ENCODE measurements around the gene SLC35F1. TPM values are rescaled to one million over a fixed set of nuclear protein-coding genes. Genes with fewer than 3 reads are reported as not detected.

SLC35F1 gene
- total and polyA plus RNA-seq, 4 donors: 0.01 to 0.09 (median 0.08) TPM; not detected in 1

GRCh38 chr6:117951783-117952182, 44.7 kb downstream of the SLC35F1 start:
- H3K9ac ChIP-seq (ENCODE audit: low read depth in 1 of 2, low read length in 2 of 2): no peak overlapping the region
- no peak for DNase-seq (ENCODE audit: low spot score)
- no peaks in the 10 kb centered on the region for H3K27me3 ChIP-seq (ENCODE audit: control insufficient read depth in 4 of 4, insufficient read depth in 4 of 4, low read length in 3 of 4)
- WGBS: 34% methylated on average over 3 of the region's 3 CpGs
- no peaks in the 10 kb centered on the region for H3K4me1 ChIP-seq (ENCODE audit: control insufficient read depth in 4 of 4, insufficient read depth in 4 of 4, low read length in 3 of 4)
- no peak overlapping the region for H3K4me3 ChIP-seq (ENCODE audit: low read depth in 1 of 3, low read length in 3 of 3)
- TF ChIP-seq HNF4G (IDR thresholded peaks at IDR 0.05) (no peak), GABPA (IDR thresholded peaks at IDR 0.05 in 1 of 2, conservative IDR thresholded peaks at IDR 0.05 in 1 of 2) (no peak), TAF1 (conservative IDR thresholded peaks at IDR 0.05) (no peak), CTCF (IDR thresholded peaks at IDR 0.05; ENCODE audit: low read depth, low read length, missing input control) (no peak)
- no peaks in the 10 kb centered on the region for H3K9me3 ChIP-seq (ENCODE audit: control insufficient read depth in 4 of 4, low read length in 3 of 4)
- H3K36me3 ChIP-seq (ENCODE audit: control insufficient read depth in 4 of 4, insufficient read depth in 3 of 4, low read depth in 1 of 4, low read length in 3 of 4): no peaks in the 10 kb centered on the region
- no peak overlapping the region for H3K27ac ChIP-seq (ENCODE audit: low read depth in 1 of 2, low read length in 2 of 2)

DNA sequence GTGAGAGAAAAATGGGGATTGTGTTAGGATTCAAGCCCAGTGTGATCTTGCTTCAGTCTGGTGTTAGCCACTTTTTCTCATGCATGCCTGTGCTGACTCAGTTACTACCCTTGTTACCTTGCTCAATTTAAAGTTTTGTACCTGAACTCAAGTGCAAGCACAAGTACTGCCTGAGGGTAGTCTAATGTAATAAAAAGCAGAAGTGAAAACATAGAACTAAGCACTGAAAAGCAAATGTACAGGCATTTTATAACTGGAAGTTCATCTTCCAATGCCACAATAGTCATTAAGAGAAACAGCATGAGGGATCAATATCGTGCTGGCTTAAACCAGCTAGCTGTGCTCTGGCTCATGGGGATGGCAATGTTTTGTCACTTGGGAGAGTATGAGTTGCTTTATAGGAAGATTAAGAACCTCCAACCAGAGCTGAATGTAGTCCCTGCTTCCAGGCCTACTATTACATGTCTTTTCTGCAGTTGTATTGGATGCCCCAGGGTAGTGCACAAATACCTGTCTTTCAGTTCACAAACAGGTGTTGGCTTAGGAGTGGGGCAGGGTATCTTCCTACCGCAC, 48.7 kb downstream of the SLC35F1 start:
- no peak overlapping the region for H3K9ac ChIP-seq (ENCODE audit: low read depth in 1 of 2, low read length in 2 of 2)

More for the DNA sequence above, 48.7 kb downstream of the SLC35F1 start:
- no peaks in the 10 kb centered on the region for H3K36me3 ChIP-seq (ENCODE audit: control insufficient read depth in 4 of 4, insufficient read depth in 3 of 4, low read depth in 1 of 4, low read length in 3 of 4)
- no peak for DNase-seq (ENCODE audit: low spot score)
- H3K27ac ChIP-seq (ENCODE audit: low read depth in 1 of 2, low read length in 2 of 2): no peak overlapping the region
- no peaks in the 10 kb centered on the region for H3K27me3 ChIP-seq (ENCODE audit: control insufficient read depth in 4 of 4, insufficient read depth in 4 of 4, low read length in 3 of 4)
- no peak overlapping the region for H3K4me3 ChIP-seq (ENCODE audit: low read depth in 1 of 3, low read length in 3 of 3)
- H3K9me3 ChIP-seq (ENCODE audit: control insufficient read depth in 4 of 4, low read length in 3 of 4): no peaks in the 10 kb centered on the region
- 82% methylated on average over 2 of the region's 2 CpGs for WGBS
- TF ChIP-seq SP1 (IDR thresholded peaks at IDR 0.05): no peak
- TF ChIP-seq CTCF (IDR thresholded peaks at IDR 0.05; ENCODE audit: low read depth, low read length, missing input control): no peak
- no peak for TF ChIP-seq NR2F2 (IDR thresholded peaks at IDR 0.05)
- TF ChIP-seq, protein P1, sequence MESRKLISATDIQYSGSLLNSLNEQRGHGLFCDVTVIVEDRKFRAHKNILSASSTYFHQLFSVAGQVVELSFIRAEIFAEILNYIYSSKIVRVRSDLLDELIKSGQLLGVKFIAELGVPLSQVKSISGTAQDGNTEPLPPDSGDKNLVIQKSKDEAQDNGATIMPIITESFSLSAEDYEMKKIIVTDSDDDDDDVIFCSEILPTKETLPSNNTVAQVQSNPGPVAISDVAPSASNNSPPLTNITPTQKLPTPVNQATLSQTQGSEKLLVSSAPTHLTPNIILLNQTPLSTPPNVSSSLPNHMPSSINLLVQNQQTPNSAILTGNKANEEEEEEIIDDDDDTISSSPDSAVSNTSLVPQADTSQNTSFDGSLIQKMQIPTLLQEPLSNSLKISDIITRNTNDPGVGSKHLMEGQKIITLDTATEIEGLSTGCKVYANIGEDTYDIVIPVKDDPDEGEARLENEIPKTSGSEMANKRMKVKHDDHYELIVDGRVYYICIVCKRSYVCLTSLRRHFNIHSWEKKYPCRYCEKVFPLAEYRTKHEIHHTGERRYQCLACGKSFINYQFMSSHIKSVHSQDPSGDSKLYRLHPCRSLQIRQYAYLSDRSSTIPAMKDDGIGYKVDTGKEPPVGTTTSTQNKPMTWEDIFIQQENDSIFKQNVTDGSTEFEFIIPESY (IDR thresholded peaks at IDR 0.05): no peak
- TF ChIP-seq, protein P2, sequence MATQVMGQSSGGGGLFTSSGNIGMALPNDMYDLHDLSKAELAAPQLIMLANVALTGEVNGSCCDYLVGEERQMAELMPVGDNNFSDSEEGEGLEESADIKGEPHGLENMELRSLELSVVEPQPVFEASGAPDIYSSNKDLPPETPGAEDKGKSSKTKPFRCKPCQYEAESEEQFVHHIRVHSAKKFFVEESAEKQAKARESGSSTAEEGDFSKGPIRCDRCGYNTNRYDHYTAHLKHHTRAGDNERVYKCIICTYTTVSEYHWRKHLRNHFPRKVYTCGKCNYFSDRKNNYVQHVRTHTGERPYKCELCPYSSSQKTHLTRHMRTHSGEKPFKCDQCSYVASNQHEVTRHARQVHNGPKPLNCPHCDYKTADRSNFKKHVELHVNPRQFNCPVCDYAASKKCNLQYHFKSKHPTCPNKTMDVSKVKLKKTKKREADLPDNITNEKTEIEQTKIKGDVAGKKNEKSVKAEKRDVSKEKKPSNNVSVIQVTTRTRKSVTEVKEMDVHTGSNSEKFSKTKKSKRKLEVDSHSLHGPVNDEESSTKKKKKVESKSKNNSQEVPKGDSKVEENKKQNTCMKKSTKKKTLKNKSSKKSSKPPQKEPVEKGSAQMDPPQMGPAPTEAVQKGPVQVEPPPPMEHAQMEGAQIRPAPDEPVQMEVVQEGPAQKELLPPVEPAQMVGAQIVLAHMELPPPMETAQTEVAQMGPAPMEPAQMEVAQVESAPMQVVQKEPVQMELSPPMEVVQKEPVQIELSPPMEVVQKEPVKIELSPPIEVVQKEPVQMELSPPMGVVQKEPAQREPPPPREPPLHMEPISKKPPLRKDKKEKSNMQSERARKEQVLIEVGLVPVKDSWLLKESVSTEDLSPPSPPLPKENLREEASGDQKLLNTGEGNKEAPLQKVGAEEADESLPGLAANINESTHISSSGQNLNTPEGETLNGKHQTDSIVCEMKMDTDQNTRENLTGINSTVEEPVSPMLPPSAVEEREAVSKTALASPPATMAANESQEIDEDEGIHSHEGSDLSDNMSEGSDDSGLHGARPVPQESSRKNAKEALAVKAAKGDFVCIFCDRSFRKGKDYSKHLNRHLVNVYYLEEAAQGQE (IDR thresholded peaks at IDR 0.05): no peak
- TF ChIP-seq, protein P3, sequence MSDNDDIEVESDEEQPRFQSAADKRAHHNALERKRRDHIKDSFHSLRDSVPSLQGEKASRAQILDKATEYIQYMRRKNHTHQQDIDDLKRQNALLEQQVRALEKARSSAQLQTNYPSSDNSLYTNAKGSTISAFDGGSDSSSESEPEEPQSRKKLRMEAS (IDR thresholded peaks at IDR 0.05): no peak
- no peak for TF ChIP-seq FOXA2 (IDR thresholded peaks at IDR 0.05)
- no peak for TF ChIP-seq RXRA (IDR thresholded peaks at IDR 0.05)
- TF ChIP-seq RAD21 (IDR thresholded peaks at IDR 0.05): no peak
- no peak for TF ChIP-seq EGR1 (IDR thresholded peaks at IDR 0.05; ENCODE audit: low read depth in 2 of 2)
- no peaks in the 10 kb centered on the region for H3K4me1 ChIP-seq (ENCODE audit: control insufficient read depth in 4 of 4, insufficient read depth in 4 of 4, low read length in 3 of 4)

All from liver (tissue), 9 donors.